Loucy (cell line): ENCODE results near the gene NFKB2.
A peak's percentile ranks its signal among the peaks of the same experiment; 100 is the strongest.

Experiments
- H2AFZ ChIP-seq: fragments of 200-600 bp; sonication (generic); 2 replicates; pipeline ENCODE4 v1.6.0; 2016; ENCODE audit warnings: antibody characterized with exemption, mild to moderate bottlenecking, low read length, moderate library complexity
- H3F3A ChIP-seq: fragments of 200-600 bp; 2 replicates; pipeline ENCODE4 v1.6.0; 2016; ENCODE audit warnings: antibody characterized with exemption, low read depth, mild to moderate bottlenecking
- H3K27me3 ChIP-seq: fragments of 200-600 bp; sonication (generic); 2 replicates; pipeline ENCODE4 v1.6.1; 2014; ENCODE audit warnings: low read length, mild to moderate bottlenecking; ENCODE audit not compliant: insufficient read depth, poor library complexity, severe bottlenecking
- H3K36me3 ChIP-seq: fragments of 200-600 bp; sonication (generic); 2 replicates; pipeline ENCODE4 v1.6.1; 2016; ENCODE audit warnings: low read length; ENCODE audit not compliant: insufficient read depth
- H3K4me1 ChIP-seq: fragments of 200-600 bp; sonication (generic); 2 replicates; pipeline ENCODE4 v1.5.1; 2014; ENCODE audit warnings: low read length, mild to moderate bottlenecking; ENCODE audit not compliant: insufficient read depth, poor library complexity, severe bottlenecking
- H3K4me2 ChIP-seq: fragments of 200-600 bp; sonication (generic); 2 replicates; pipeline ENCODE4 v1.6.0; 2014; ENCODE audit warnings: antibody characterized with exemption, low read length, low read depth, mild to moderate bottlenecking; ENCODE audit not compliant: poor library complexity, severe bottlenecking
- H3K4me3 ChIP-seq: fragments of 200-600 bp; sonication (generic); 2 replicates; pipeline ENCODE4 v1.5.1; 2014; ENCODE audit warnings: low read length, mild to moderate bottlenecking, mixed read lengths; ENCODE audit not compliant: poor library complexity, severe bottlenecking
- H3K79me2 ChIP-seq: fragments of 200-600 bp; sonication (generic); 2 replicates; pipeline ENCODE4 v1.6.1; 2014; ENCODE audit warnings: low read length; ENCODE audit not compliant: insufficient read depth
- H3K9ac ChIP-seq: fragments of 200-600 bp; sonication (generic); 2 replicates; pipeline ENCODE4 v1.6.0; 2014; ENCODE audit warnings: mild to moderate bottlenecking, low read depth, low read length, moderate library complexity; ENCODE audit not compliant: poor library complexity, severe bottlenecking
- H3K9me2 ChIP-seq: fragments of 200-600 bp; sonication (generic); replicated peaks from 2 replicates; pipeline ENCODE4 v1.6.1; 2016; ENCODE audit warnings: low read depth, low read length, mixed read lengths
- H3K9me3 ChIP-seq: fragments of 200-600 bp; sonication (generic); 2 replicates; pipeline ENCODE4 v1.6.1; 2014; ENCODE audit warnings: mild to moderate bottlenecking, antibody characterized with exemption, low read length, low read depth; ENCODE audit not compliant: insufficient read depth
- H4K20me1 ChIP-seq: fragments of 200-600 bp; sonication (generic); 2 replicates; pipeline ENCODE4 v1.6.0; 2014; ENCODE audit warnings: antibody characterized with exemption, low read length, mild to moderate bottlenecking; ENCODE audit not compliant: insufficient read depth, poor library complexity, severe bottlenecking
- EZH2phosphoT487 ChIP-seq: fragments of 200-600 bp; IDR thresholded peaks from 2 replicates; pipeline ENCODE4 v1.6.1; 2018; ENCODE audit warnings: antibody characterized with exemption, mild to moderate bottlenecking, moderate library complexity, borderline replicate concordance
- TF ChIP-seq, protein P1 (sequence below): fragments of 200-600 bp; sonication (generic); conservative IDR thresholded peaks from 2 replicates; pipeline ENCODE4 v1.5.1; 2014; ENCODE audit warnings: mild to moderate bottlenecking, antibody characterized with exemption, low read length

NFKB2 gene

GRCh38 chr10:102434394-102435132, 39.1 kb downstream of the NFKB2 start:
- no peak for TF ChIP-seq EZH2phosphoT487
- TF ChIP-seq, protein P1, sequence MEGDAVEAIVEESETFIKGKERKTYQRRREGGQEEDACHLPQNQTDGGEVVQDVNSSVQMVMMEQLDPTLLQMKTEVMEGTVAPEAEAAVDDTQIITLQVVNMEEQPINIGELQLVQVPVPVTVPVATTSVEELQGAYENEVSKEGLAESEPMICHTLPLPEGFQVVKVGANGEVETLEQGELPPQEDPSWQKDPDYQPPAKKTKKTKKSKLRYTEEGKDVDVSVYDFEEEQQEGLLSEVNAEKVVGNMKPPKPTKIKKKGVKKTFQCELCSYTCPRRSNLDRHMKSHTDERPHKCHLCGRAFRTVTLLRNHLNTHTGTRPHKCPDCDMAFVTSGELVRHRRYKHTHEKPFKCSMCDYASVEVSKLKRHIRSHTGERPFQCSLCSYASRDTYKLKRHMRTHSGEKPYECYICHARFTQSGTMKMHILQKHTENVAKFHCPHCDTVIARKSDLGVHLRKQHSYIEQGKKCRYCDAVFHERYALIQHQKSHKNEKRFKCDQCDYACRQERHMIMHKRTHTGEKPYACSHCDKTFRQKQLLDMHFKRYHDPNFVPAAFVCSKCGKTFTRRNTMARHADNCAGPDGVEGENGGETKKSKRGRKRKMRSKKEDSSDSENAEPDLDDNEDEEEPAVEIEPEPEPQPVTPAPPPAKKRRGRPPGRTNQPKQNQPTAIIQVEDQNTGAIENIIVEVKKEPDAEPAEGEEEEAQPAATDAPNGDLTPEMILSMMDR = no peak
- Histone ChIP-seq H2AFZ (no peak overlapping the region), H3K4me3 (no peak overlapping the region)

DNA sequence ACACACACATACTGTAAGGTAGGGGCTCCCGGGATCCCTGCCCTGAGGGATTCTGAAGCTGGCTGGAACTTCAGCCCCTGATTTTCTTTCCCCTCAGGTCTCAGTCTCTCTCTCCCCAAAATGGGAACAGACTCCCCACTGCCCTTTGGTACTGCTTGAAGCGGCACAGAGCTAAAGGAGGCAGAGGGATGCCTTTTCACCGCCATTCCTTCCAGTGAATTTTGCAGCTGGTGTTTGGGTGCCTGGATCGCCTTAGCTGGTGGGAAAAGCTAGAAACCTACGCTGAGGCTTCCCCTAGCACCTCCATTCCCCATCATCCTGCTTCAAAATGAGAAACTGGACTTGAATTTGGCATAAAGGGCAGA, 39.6 kb downstream of the NFKB2 start:
- H3F3A ChIP-seq = no peaks in the 10 kb centered on the region
- no peak overlapping the region for H3K4me3 ChIP-seq
- H4K20me1 ChIP-seq = no peaks in the 10 kb centered on the region
- H3K9me2 ChIP-seq = no peaks in the 10 kb centered on the region
- no peak overlapping the region for H3K4me2 ChIP-seq
- no peaks in the 10 kb centered on the region for H3K36me3 ChIP-seq
- TF ChIP-seq EZH2phosphoT487 = no peak
- TF ChIP-seq, protein P1 = no peak
- H3K9ac ChIP-seq = no peak overlapping the region
- peaks cover 18% of the 10 kb centered on the region for H3K79me2 ChIP-seq
- H3K27me3 ChIP-seq = no peaks in the 10 kb centered on the region
- H2AFZ ChIP-seq = 0 out of 2 replicates have a peak overlapping the region, but pooled peaks have one; percentile 46
- H3K9me3 ChIP-seq = no peaks in the 10 kb centered on the region
- H3K4me1 ChIP-seq = peaks cover 6% of the 10 kb centered on the region

More at GRCh38 chr10:102434394-102435132, 39.1 kb downstream of the NFKB2 start:
- no peaks in the 10 kb centered on the region for H4K20me1 ChIP-seq
- no peaks in the 10 kb centered on the region for H3K9me3 ChIP-seq
- H3K27me3 ChIP-seq = no peaks in the 10 kb centered on the region
- no peak overlapping the region for H3K4me2 ChIP-seq
- H3K9ac ChIP-seq = no peak overlapping the region
- peaks cover 6% of the 10 kb centered on the region for H3K4me1 ChIP-seq
- no peaks in the 10 kb centered on the region for H3K36me3 ChIP-seq
- H3K79me2 ChIP-seq = peaks cover 18% of the 10 kb centered on the region
- H3K9me2 ChIP-seq = no peaks in the 10 kb centered on the region
- H3F3A ChIP-seq = no peaks in the 10 kb centered on the region

DNA sequence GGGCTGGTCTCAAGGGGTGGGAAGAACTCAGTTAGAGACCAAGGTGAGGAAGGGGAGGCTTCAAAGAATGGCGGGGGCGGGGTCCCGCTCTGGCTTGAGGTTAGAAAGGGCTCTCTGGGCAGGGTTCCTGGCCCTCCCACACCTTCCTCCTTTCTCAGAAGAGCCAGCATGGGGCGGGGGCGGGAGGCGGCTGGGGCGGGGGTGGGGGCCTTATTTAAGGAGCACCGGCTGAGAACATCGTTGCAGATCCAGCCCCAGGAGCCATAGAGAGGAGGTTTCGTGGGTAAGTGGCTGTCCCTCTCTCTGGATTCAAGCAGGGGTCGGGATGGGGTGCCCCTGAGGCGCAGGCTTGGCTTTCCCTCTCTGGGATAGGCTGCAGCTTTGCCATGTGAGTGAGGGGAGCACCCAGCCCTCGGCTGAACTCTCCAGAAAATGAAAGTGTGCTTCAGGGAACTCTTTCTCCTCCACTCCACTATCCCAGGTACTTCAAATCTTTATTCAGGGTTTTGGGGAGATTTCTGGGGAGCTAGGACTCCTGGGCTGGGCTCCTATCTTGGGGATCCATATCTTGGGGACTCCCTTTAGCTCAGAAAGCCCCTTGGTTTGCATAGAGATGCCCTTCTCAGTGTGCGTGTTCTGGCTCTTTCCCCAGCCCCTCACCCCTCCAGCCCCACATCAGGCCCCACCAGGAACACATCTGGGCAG, 40.2 kb downstream of the NFKB2 start:
- peak overlapping the region; percentile 51 for H3K4me2 ChIP-seq
- H2AFZ ChIP-seq = 0 out of 2 replicates have a peak overlapping the region, but pooled peaks have one; percentile 46

More for the DNA sequence above, 40.2 kb downstream of the NFKB2 start:
- Histone ChIP-seq H3K9me3 (no peaks in the 10 kb centered on the region), H3K9ac (no peak overlapping the region), H4K20me1 (no peaks in the 10 kb centered on the region), H3K36me3 (no peaks in the 10 kb centered on the region), H3K27me3 (no peaks in the 10 kb centered on the region), H3K9me2 (no peaks in the 10 kb centered on the region), H3K4me1 (peaks cover 6% of the 10 kb centered on the region), H3K4me3 (peak overlapping the region; percentile 7), H3F3A (no peaks in the 10 kb centered on the region), H3K79me2 (peaks cover 14% of the 10 kb centered on the region)
- TF ChIP-seq EZH2phosphoT487 = no peak
- TF ChIP-seq, protein P1 = no peak
